WTC11 (cell line): ENCODE measurements around the gene LY6G6C. TPM values are rescaled to one million over a fixed set of nuclear protein-coding genes. Genes with fewer than 3 reads are reported as not detected.

Source experiments
- ATAC-seq: fragments of 200-7000 bp; cut with Tn5 transposase; 2 replicates; pipeline ENCODE4 v1.10.0; 2021; ENCODE audit warnings: mild to moderate bottlenecking, moderate library complexity
- CTCF ChIA-PET: fragments of 300-600 bp; sonication (Branson Sonifier 250); formaldehyde crosslinking; loops from one replicate; lab custom pipeline; 2021; ENCODE audit warnings: antibody characterized with exemption; lab: Charles Lee
- POLR2A ChIA-PET: fragments of 350-600 bp; sonication (Branson Sonifier 250); formaldehyde crosslinking; loops from one replicate; lab custom pipeline; 2021; ENCODE audit warnings: antibody characterized with exemption; lab: Charles Lee
- DNase-seq: peaks from one replicate; pipeline ENCODE4 v3.0.0; 2021; ENCODE audit warnings: low spot score
- H3K27ac Mint-ChIP-seq: 2 replicates; pipeline ENCODE4 v1.8.0; 2021; ENCODE audit warnings: mixed read lengths
- H3K27me3 Mint-ChIP-seq: 2 replicates; pipeline ENCODE4 v1.8.0; 2021; ENCODE audit warnings: low read depth, mild to moderate bottlenecking, moderate library complexity, mixed read lengths
- H3K36me3 Mint-ChIP-seq: 2 replicates; pipeline ENCODE4 v1.8.0; 2021; ENCODE audit warnings: mixed read lengths
- H3K4me1 Mint-ChIP-seq: 2 replicates; pipeline ENCODE4 v1.8.0; 2022; ENCODE audit warnings: mixed read lengths
- H3K4me3 Mint-ChIP-seq: 2 replicates; pipeline ENCODE4 v1.8.0; 2021; ENCODE audit warnings: mild to moderate bottlenecking, moderate library complexity, mixed read lengths
- H3K9me3 Mint-ChIP-seq: 2 replicates; pipeline ENCODE4 v1.8.0; 2021; ENCODE audit warnings: mixed read lengths
- AFF4 ChIP-seq: sonication (generic); formaldehyde crosslinking; IDR thresholded peaks from 2 replicates; pipeline ENCODE4 v1.8.1; 2023; ENCODE audit warnings: mild to moderate bottlenecking, missing genetic modification reagents, borderline replicate concordance
- CDX4 ChIP-seq: fragments of 250-450 bp; sonication (Bioruptor Pico); IDR thresholded peaks from 2 replicates; pipeline ENCODE4 v1.9.0; 2021; ENCODE audit warnings: moderate library complexity, mild to moderate bottlenecking, inconsistent platforms, borderline replicate concordance
- FOXJ3 ChIP-seq: sonication (generic); formaldehyde crosslinking; IDR thresholded peaks from 2 replicates; pipeline ENCODE4 v1.9.0; 2021; ENCODE audit warnings: missing genetic modification reagents, mild to moderate bottlenecking, borderline replicate concordance
- HMGA2 ChIP-seq: fragments of 250-450 bp; sonication (Bioruptor Pico); IDR thresholded peaks from 2 replicates; pipeline ENCODE4 v1.4.0; 2021; ENCODE audit warnings: mild to moderate bottlenecking, moderate library complexity
- HMGXB4 ChIP-seq: sonication (generic); formaldehyde crosslinking; IDR thresholded peaks from 2 replicates; pipeline ENCODE4 v1.8.1; 2023; ENCODE audit warnings: mild to moderate bottlenecking, moderate library complexity, missing genetic modification reagents
- NFE2L1 ChIP-seq: sonication (generic); formaldehyde crosslinking; IDR thresholded peaks from 2 replicates; pipeline ENCODE4 v1.8.1; 2023; ENCODE audit warnings: missing genetic modification reagents
- RORB ChIP-seq: fragments of 250-450 bp; sonication (Bioruptor Pico); IDR thresholded peaks from 2 replicates; pipeline ENCODE4 v1.9.0; 2021; ENCODE audit warnings: mild to moderate bottlenecking
- SOX15 ChIP-seq: fragments of 250-450 bp; sonication (Bioruptor Pico); IDR thresholded peaks from 2 replicates; pipeline ENCODE4 v1.9.0; 2021; ENCODE audit warnings: mild to moderate bottlenecking
- TEAD4 ChIP-seq: sonication (generic); formaldehyde crosslinking; IDR thresholded peaks from 2 replicates; pipeline ENCODE4 v1.8.0; 2022; ENCODE audit warnings: mild to moderate bottlenecking, missing genetic modification reagents
- ZNF416 ChIP-seq: fragments of 250-450 bp; sonication (Bioruptor Pico); IDR thresholded peaks from 2 replicates; pipeline ENCODE4 v1.9.0; 2021; ENCODE audit warnings: mild to moderate bottlenecking, inconsistent platforms
- ZNF532 ChIP-seq: fragments of 250-450 bp; sonication (Bioruptor Pico); IDR thresholded peaks from 2 replicates; pipeline ENCODE4 v1.9.0; 2021; ENCODE audit warnings: mild to moderate bottlenecking, borderline replicate concordance
- total RNA-seq: library from RNA; stranded (reverse); gene quantifications from 3 replicates; pipeline ENCODE4 v1.2.3, GENCODE V29; 2021
- TF ChIP-seq, protein P1 (sequence below): sonication (generic); formaldehyde crosslinking; IDR thresholded peaks from 2 replicates; pipeline ENCODE4 v1.8.0; 2023; ENCODE audit warnings: missing genetic modification reagents, mild to moderate bottlenecking, borderline replicate concordance
- TF ChIP-seq, protein P2 (sequence below): fragments of 250-450 bp; sonication (Bioruptor Pico); IDR thresholded peaks from 2 replicates; pipeline ENCODE4 v1.9.0; 2021; ENCODE audit warnings: mild to moderate bottlenecking
- TF ChIP-seq, protein P3 (sequence below): sonication (generic); formaldehyde crosslinking; IDR thresholded peaks from 2 replicates; pipeline ENCODE4 v1.8.0; 2022; ENCODE audit warnings: mild to moderate bottlenecking, missing genetic modification reagents

The LY6G6C gene
- total RNA-seq, 1 experiment from 2014 or later = 0.35 TPM

DNA sequence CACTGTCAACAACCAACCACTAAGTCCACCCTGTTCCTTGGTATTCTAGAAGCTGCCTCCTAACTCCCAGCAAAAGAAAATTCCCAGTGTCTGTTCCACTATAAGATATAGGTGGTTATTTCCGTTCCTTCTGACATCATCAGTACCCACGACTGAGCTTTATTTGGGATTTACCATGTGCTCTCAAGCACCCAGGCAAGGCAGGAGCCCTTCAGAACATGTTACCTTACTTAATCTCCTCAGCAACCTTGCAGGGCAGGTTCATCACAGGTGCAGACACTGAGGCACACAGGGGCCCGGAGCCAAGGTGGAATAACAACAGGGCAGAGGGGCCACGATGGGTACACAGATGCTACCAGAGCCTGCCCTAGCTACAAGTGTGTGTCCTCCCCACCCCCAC lies 29.2 kb downstream of the LY6G6C start (continued):
- TF ChIP-seq, protein P1, sequence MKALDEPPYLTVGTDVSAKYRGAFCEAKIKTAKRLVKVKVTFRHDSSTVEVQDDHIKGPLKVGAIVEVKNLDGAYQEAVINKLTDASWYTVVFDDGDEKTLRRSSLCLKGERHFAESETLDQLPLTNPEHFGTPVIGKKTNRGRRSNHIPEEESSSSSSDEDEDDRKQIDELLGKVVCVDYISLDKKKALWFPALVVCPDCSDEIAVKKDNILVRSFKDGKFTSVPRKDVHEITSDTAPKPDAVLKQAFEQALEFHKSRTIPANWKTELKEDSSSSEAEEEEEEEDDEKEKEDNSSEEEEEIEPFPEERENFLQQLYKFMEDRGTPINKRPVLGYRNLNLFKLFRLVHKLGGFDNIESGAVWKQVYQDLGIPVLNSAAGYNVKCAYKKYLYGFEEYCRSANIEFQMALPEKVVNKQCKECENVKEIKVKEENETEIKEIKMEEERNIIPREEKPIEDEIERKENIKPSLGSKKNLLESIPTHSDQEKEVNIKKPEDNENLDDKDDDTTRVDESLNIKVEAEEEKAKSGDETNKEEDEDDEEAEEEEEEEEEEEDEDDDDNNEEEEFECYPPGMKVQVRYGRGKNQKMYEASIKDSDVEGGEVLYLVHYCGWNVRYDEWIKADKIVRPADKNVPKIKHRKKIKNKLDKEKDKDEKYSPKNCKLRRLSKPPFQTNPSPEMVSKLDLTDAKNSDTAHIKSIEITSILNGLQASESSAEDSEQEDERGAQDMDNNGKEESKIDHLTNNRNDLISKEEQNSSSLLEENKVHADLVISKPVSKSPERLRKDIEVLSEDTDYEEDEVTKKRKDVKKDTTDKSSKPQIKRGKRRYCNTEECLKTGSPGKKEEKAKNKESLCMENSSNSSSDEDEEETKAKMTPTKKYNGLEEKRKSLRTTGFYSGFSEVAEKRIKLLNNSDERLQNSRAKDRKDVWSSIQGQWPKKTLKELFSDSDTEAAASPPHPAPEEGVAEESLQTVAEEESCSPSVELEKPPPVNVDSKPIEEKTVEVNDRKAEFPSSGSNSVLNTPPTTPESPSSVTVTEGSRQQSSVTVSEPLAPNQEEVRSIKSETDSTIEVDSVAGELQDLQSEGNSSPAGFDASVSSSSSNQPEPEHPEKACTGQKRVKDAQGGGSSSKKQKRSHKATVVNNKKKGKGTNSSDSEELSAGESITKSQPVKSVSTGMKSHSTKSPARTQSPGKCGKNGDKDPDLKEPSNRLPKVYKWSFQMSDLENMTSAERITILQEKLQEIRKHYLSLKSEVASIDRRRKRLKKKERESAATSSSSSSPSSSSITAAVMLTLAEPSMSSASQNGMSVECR = no peak
- TF ChIP-seq ZNF532 = no peak
- TF ChIP-seq HMGA2 (CRISPR knock-in tag) = no peak
- TF ChIP-seq, protein P2, sequence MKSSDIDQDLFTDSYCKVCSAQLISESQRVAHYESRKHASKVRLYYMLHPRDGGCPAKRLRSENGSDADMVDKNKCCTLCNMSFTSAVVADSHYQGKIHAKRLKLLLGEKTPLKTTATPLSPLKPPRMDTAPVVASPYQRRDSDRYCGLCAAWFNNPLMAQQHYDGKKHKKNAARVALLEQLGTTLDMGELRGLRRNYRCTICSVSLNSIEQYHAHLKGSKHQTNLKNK = no peak
- TF ChIP-seq CDX4 = no peak

- Mint-ChIP-seq H3K36me3 (peaks cover 26% of the 10 kb centered on the region), H3K4me3 (no peak overlapping the region), H3K4me1 (no peaks in the 10 kb centered on the region), H3K9me3 (no peaks in the 10 kb centered on the region), H3K27ac (no peak overlapping the region), H3K27me3 (no peaks in the 10 kb centered on the region)
- ATAC-seq (no peak), DNase-seq (no peak)
- POLR2A ChIA-PET = no interaction called here
- CTCF ChIA-PET = interaction anchor here (1.1 kb wide), 1 partner anchor 22 kb away, joined by 3 read pairs; no protein-coding TSS in a partner anchor
- TF ChIP-seq NFE2L1 (CRISPR knock-in tag) = no peak
- TF ChIP-seq HMGXB4 (CRISPR knock-in tag) = no peak
- no peak for TF ChIP-seq RORB (CRISPR knock-in tag)
- no peak for TF ChIP-seq FOXJ3 (CRISPR knock-in tag)
- TF ChIP-seq SOX15 (CRISPR knock-in tag) = no peak
- no peak for TF ChIP-seq AFF4 (CRISPR knock-in tag)
- TF ChIP-seq HMGA2 (CRISPR knock-in tag) = no peak
- no peak for TF ChIP-seq TEAD4
- no peak for TF ChIP-seq ZNF416 (CRISPR knock-in tag)
- TF ChIP-seq, protein P1 = no peak
- TF ChIP-seq, protein P3, sequence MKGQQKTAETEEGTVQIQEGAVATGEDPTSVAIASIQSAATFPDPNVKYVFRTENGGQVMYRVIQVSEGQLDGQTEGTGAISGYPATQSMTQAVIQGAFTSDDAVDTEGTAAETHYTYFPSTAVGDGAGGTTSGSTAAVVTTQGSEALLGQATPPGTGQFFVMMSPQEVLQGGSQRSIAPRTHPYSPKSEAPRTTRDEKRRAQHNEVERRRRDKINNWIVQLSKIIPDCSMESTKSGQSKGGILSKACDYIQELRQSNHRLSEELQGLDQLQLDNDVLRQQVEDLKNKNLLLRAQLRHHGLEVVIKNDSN (CRISPR knock-in tag) = no peak
These were observed 29.9 kb downstream of the LY6G6C start for GRCh38 chr6:31691564-31692108.
